Measurements from ENCODE around the gene TPRG1. TPM values are rescaled to one million over a fixed set of nuclear protein-coding genes. Genes with fewer than 3 reads are reported as not detected.

TPRG1 gene
- total RNA-seq, 2 experiments from 2014 or later: 2.1 to 2.9 TPM

DNA sequence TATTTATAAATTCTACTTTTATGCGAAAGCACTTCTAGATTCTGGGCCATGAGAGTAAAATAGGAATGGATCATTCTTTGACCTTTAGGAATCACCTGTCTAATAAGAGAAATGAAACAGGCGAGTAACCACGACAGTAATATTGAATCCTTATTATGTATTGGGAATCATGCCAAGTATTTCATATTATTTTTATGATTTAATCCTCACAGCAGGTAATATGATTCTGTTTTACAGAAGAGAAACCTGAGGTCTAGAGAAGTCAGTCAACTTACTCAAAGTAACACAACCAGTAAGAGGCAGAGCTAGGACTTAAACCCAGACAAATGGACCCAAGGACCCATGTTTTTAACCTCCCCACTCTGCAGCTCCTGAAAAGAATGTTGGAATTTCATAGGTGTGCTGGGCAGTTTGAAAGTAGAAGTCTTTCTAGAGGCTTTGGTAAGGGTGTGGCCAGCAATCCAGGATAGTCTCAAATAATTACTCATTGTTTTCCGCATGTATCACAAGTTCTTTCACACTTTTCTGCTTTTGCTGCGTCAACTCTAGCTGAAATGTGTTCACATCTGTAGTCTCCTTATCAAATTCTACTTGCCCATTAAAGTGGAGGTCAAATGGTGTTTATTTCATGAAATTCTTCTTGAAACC lies 181.7 kb downstream of the TPRG1 start:
- no peak overlapping the region for H3K4me3 Mint-ChIP-seq
- no peak for DNase-seq
- ChIA-PET POLR2A (interaction anchor here (1.0 to 3.9 kb wide), 2 partner anchors 23 to 29 kb away, joined by 4 to 21 read pairs; no protein-coding TSS in a partner anchor), CTCF (interaction anchor here (1.0 to 1.6 kb wide), 2 partner anchors 19 to 21 kb away, joined by 3 read pairs; no protein-coding TSS in a partner anchor)
- Histone ChIP-seq H3K27me3 (ENCODE audit: control insufficient read depth in 1 of 2, insufficient read depth in 2 of 2, low read length in 2 of 2) (no peaks in the 10 kb centered on the region), H3K4me3 (ENCODE audit: low read length) (no peak overlapping the region), H3K4me1 (ENCODE audit: insufficient read depth, low read length) (peaks cover 19% of the 10 kb centered on the region), H3K27ac (ENCODE audit: low read depth in 1 of 2, low read length in 2 of 2) (no peak overlapping the region), H3K36me3 (ENCODE audit: insufficient read depth, low read length) (no peaks in the 10 kb centered on the region), H3K9me3 (ENCODE audit: control insufficient read depth in 1 of 2, insufficient read depth in 1 of 2, low read length in 2 of 2) (no peaks in the 10 kb centered on the region)
- intact Hi-C loops (cut with DNase I, micrococcal nuclease): loop anchor here in 1 of 2 experiments (5.0 kb wide), 1 partner anchor 36 kb away; no protein-coding TSS in a partner anchor
- no peaks in the 10 kb centered on the region for H3K36me3 Mint-ChIP-seq (ENCODE audit: low read depth)
- peaks cover 39% of the 10 kb centered on the region for H3K4me1 Mint-ChIP-seq (ENCODE audit: low read depth)
- no peak overlapping the region for H3K27ac Mint-ChIP-seq
- no peaks in the 10 kb centered on the region for H3K27me3 Mint-ChIP-seq
- TF ChIP-seq, protein P1, sequence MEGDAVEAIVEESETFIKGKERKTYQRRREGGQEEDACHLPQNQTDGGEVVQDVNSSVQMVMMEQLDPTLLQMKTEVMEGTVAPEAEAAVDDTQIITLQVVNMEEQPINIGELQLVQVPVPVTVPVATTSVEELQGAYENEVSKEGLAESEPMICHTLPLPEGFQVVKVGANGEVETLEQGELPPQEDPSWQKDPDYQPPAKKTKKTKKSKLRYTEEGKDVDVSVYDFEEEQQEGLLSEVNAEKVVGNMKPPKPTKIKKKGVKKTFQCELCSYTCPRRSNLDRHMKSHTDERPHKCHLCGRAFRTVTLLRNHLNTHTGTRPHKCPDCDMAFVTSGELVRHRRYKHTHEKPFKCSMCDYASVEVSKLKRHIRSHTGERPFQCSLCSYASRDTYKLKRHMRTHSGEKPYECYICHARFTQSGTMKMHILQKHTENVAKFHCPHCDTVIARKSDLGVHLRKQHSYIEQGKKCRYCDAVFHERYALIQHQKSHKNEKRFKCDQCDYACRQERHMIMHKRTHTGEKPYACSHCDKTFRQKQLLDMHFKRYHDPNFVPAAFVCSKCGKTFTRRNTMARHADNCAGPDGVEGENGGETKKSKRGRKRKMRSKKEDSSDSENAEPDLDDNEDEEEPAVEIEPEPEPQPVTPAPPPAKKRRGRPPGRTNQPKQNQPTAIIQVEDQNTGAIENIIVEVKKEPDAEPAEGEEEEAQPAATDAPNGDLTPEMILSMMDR (IDR thresholded peaks at IDR 0.05): no peak
- no peak for ATAC-seq (ENCODE audit: poor library complexity)
- no peaks in the 10 kb centered on the region for H3K9me3 Mint-ChIP-seq

DNA sequence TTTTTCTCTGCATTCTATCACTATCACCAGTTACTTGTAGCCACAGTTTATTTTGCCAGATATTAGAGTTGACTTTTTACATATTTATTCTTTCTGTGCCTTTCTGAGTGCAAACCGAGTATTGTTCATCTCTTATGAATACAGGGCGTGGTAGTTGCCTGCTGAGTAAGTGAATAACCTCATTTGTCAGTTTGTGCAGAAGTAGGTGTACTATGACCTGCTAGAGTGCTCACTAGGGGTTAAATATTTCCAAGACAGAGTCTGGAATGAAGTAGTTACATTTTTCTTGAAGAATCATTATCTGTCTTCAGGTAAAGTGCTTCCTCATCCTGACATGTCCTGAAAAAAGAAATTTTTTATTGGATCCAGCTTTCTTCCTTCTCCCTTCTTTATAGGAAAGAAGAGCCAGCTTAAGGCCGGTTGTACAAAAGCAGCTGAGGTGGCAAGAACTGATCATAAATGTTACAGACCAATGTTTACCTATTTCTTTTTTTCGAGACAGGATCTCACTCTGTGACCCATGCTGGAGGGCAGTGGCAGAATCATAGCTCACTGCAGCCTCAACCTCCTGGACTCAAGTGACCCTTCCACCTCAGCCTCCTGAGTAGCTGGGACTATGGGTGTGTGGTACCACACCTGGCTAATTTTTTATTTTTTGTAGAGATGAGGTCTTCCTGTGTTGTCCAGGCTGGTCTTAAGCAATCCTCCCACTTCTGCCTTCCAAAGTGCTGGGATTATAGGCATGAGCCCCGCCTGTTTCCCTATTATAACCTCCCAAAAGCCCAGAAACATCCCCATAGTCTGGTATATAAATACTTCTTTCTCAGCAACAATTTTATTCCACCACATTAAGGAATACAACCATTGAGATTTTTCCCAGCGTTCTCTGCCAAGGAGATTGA lies 182.5 kb downstream of the TPRG1 start:
- Histone ChIP-seq H3K9me3 (ENCODE audit: control insufficient read depth in 1 of 2, insufficient read depth in 1 of 2, low read length in 2 of 2) (no peaks in the 10 kb centered on the region), H3K27ac (ENCODE audit: low read depth in 1 of 2, low read length in 2 of 2) (no peak overlapping the region), H3K4me1 (ENCODE audit: insufficient read depth, low read length) (peaks cover 19% of the 10 kb centered on the region), H3K27me3 (ENCODE audit: control insufficient read depth in 1 of 2, insufficient read depth in 2 of 2, low read length in 2 of 2) (no peaks in the 10 kb centered on the region), H3K36me3 (ENCODE audit: insufficient read depth, low read length) (no peaks in the 10 kb centered on the region), H3K4me3 (ENCODE audit: low read length) (no peak overlapping the region)
- H3K27ac Mint-ChIP-seq: peak overlapping the region; percentile 90
- peaks cover 42% of the 10 kb centered on the region for H3K4me1 Mint-ChIP-seq (ENCODE audit: low read depth)
- no peaks in the 10 kb centered on the region for H3K9me3 Mint-ChIP-seq
- ChIA-PET CTCF (interaction anchor here (1.0 to 2.0 kb wide), 3 partner anchors 15 to 81 kb away, joined by 3 to 12 read pairs (median 3); no protein-coding TSS in a partner anchor), POLR2A (interaction anchor here (0.6 to 3.9 kb wide), 6 partner anchors 20 to 40 kb away, joined by 3 to 32 read pairs (median 5); no protein-coding TSS in a partner anchor)
- intact Hi-C loops (cut with DNase I, micrococcal nuclease): loop anchor here in 1 of 2 experiments (5.0 kb wide), 1 partner anchor 37 kb away; no protein-coding TSS in a partner anchor
- no peaks in the 10 kb centered on the region for H3K27me3 Mint-ChIP-seq
- H3K4me3 Mint-ChIP-seq: no peak overlapping the region
- DNase-seq: no peak
- TF ChIP-seq, protein P1 (IDR thresholded peaks at IDR 0.05): no peak
- no peak for ATAC-seq (ENCODE audit: poor library complexity)
- no peaks in the 10 kb centered on the region for H3K36me3 Mint-ChIP-seq (ENCODE audit: low read depth)

DNA sequence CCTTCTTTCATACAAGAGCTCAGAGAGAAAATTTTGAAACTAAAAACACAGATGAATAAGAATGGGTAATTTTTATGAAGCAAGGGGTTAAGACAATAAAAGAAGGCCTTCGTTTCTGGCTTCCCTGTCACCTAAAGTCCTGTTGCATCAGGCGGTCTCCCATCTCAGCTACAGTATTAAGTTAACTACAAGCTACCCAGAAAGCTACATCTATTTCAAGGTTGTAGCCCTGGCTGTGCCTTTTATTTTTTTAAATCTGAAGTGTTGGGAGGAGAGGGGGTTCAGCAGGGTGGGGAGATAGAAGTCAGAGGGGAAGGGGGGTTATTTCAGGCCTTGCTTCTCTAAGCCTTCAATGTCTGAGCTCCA lies 183.3 kb downstream of the TPRG1 start:
- TF ChIP-seq, protein P1 (IDR thresholded peaks at IDR 0.05): no peak
- no peak overlapping the region for H3K4me3 ChIP-seq (ENCODE audit: low read length)
- H3K4me1 Mint-ChIP-seq (ENCODE audit: low read depth): peaks cover 48% of the 10 kb centered on the region
- H3K9me3 Mint-ChIP-seq: no peaks in the 10 kb centered on the region
- H3K36me3 Mint-ChIP-seq (ENCODE audit: low read depth): no peaks in the 10 kb centered on the region
- H3K9me3 ChIP-seq (ENCODE audit: control insufficient read depth in 1 of 2, insufficient read depth in 1 of 2, low read length in 2 of 2): no peaks in the 10 kb centered on the region
- no peak overlapping the region for H3K4me3 Mint-ChIP-seq
- DNase-seq (no peak), ATAC-seq (ENCODE audit: poor library complexity) (no peak)
- CTCF ChIA-PET: interaction anchor here (0.9 to 2.0 kb wide), 6 partner anchors 16 to 1614 kb away, joined by 3 to 12 read pairs (median 4); no protein-coding TSS in a partner anchor
- POLR2A ChIA-PET: interaction anchor here (1.0 to 3.9 kb wide), 10 partner anchors 9 to 82 kb away, joined by 3 to 32 read pairs (median 5); no protein-coding TSS in a partner anchor
- intact Hi-C loops (cut with DNase I, micrococcal nuclease): loop anchor here (1.0 to 5.0 kb wide), 3 partner anchors 31 to 78 kb away; no protein-coding TSS in a partner anchor
- peak overlapping the region; percentile 90 for H3K27ac Mint-ChIP-seq
- no peaks in the 10 kb centered on the region for H3K36me3 ChIP-seq (ENCODE audit: insufficient read depth, low read length)
- no peaks in the 10 kb centered on the region for H3K27me3 ChIP-seq (ENCODE audit: control insufficient read depth in 1 of 2, insufficient read depth in 2 of 2, low read length in 2 of 2)
- peaks cover 19% of the 10 kb centered on the region for H3K4me1 ChIP-seq (ENCODE audit: insufficient read depth, low read length)
- H3K27ac ChIP-seq (ENCODE audit: low read depth in 1 of 2, low read length in 2 of 2): peak overlapping the region; percentile 13 to 48
- no peaks in the 10 kb centered on the region for H3K27me3 Mint-ChIP-seq
